Natural killer cell (primary cell): ENCODE measurements around the gene ERGIC3. TPM values are rescaled to one million over a fixed set of nuclear protein-coding genes. Genes with fewer than 3 reads are reported as not detected.

ENCODE experiments used
- ATAC-seq, 3 donors: fragments of 150-1000 bp in 2 of 3; fragments of 200-7000 bp in 1 of 3; cut with Tn5 transposase; 1 replicate in 1 of 3; 2 replicates in 2 of 3; pipeline ENCODE4 v1.10.0; 2021; ENCODE audit warnings: mild to moderate bottlenecking in 2 of 3, moderate library complexity in 2 of 3
- DNase-seq, 2 donors: peaks; one replicate each; pipeline versions ENCODE4 v3.0.0 to v3.0.0-alpha.2; 2013 to 2021; ENCODE audit warnings: mixed read lengths in 1 of 2
- H3K27ac ChIP-seq: one replicate; pipeline ENCODE4 v1.5.1; 2013; ENCODE audit warnings: mild to moderate bottlenecking, low read length
- H3K27me3 ChIP-seq: one replicate; pipeline ENCODE4 v1.6.1; 2013; ENCODE audit warnings: low read length; ENCODE audit not compliant: control insufficient read depth, insufficient read depth
- H3K36me3 ChIP-seq: one replicate; pipeline ENCODE4 v1.6.1; 2013; ENCODE audit warnings: low read length; ENCODE audit not compliant: control insufficient read depth, insufficient read depth
- H3K4me1 ChIP-seq: one replicate; pipeline ENCODE4 v1.6.1; 2013; ENCODE audit warnings: low read length; ENCODE audit not compliant: control insufficient read depth, insufficient read depth
- H3K4me3 ChIP-seq: one replicate; pipeline ENCODE4 v1.5.1; 2013; ENCODE audit warnings: low read length
- H3K9me3 ChIP-seq: one replicate; pipeline ENCODE4 v1.6.1; 2013; ENCODE audit warnings: low read length; ENCODE audit not compliant: control insufficient read depth, insufficient read depth
- H3K27ac Mint-ChIP-seq, 2 donors: one replicate each; pipeline ENCODE4 v1.8.0; 2022; ENCODE audit warnings: mild to moderate bottlenecking in 2 of 2, mixed read lengths in 2 of 2, moderate library complexity in 1 of 2
- H3K27me3 Mint-ChIP-seq, 2 donors: one replicate each; pipeline ENCODE4 v1.8.0; 2022; ENCODE audit warnings: low read depth in 2 of 2, mixed read lengths in 2 of 2
- H3K36me3 Mint-ChIP-seq: one replicate; pipeline ENCODE4 v1.8.0; 2022; ENCODE audit warnings: mixed read lengths
- H3K4me1 Mint-ChIP-seq, 2 donors: one replicate each; pipeline ENCODE4 v1.8.0; 2022; ENCODE audit warnings: mixed read lengths in 2 of 2
- H3K4me3 Mint-ChIP-seq: one replicate; pipeline ENCODE4 v1.8.0; 2022; ENCODE audit warnings: mild to moderate bottlenecking, moderate library complexity, mixed read lengths
- H3K9me3 Mint-ChIP-seq, 2 donors: one replicate each; pipeline ENCODE4 v1.8.0; 2022; ENCODE audit warnings: mixed read lengths in 2 of 2
- WGBS: methylation state at CpG from one replicate; pipeline ENCODE4 v1.1.7; 2013; ENCODE audit warnings: missing lambda C conversion rate; ENCODE audit not compliant: insufficient coverage; 5-methylcytosine and 5-hydroxymethylcytosine counted together
- intact Hi-C: fragments of 100-400 bp; cut with micrococcal nuclease; formaldehyde crosslinking; loops from one replicate; pipeline ENCODE4 v1.14.2; 2022
- total RNA-seq, 4 donors: library from RNA; stranded (reverse); fragments of 120-200 nt in 1 of 4; gene quantifications; one replicate each; pipeline versions ENCODE4 v1.2.3 to v1.2.4, GENCODE V29; 2013 to 2022
- TF ChIP-seq, protein P1 (sequence below): fragments of 200-600 bp; IDR thresholded peaks from one replicate; pipeline ENCODE4 v1.8.0; 2022; ENCODE audit warnings: antibody characterized with exemption

The ERGIC3 gene
- total RNA-seq, 3 donors from 2014 or later (not counting 1 experiment from before 2014, with no cell fraction given), result 128 to 130 (median 129) TPM

GRCh38 chr20:35529552-35529951 lies 12.3 kb upstream of the ERGIC3 start, which contains the start of gene C20orf173:
Gene C20orf173, minus strand, starts transcription at chr20:35529652. Its CDS starts 279 bp downstream, at chr20:35529373.
- Mint-ChIP-seq H3K36me3 (no peaks in the 10 kb centered on the region), H3K27me3 (no peaks in the 10 kb centered on the region), H3K4me1 (no peaks in the 10 kb centered on the region), H3K27ac (no peak within 1 kb of the TSS), H3K4me3 (no peak within 1 kb of the TSS), H3K9me3 (no peaks in the 10 kb centered on the region)
- Histone ChIP-seq H3K4me3 (no peak within 1 kb of the TSS), H3K36me3 (no peaks in the 10 kb centered on the region), H3K9me3 (no peaks in the 10 kb centered on the region), H3K27me3 (no peaks in the 10 kb centered on the region), H3K4me1 (no peaks in the 10 kb centered on the region), H3K27ac (no peak within 1 kb of the TSS)
- ATAC-seq (no peak), DNase-seq (no peak)
- TF ChIP-seq, protein P1, sequence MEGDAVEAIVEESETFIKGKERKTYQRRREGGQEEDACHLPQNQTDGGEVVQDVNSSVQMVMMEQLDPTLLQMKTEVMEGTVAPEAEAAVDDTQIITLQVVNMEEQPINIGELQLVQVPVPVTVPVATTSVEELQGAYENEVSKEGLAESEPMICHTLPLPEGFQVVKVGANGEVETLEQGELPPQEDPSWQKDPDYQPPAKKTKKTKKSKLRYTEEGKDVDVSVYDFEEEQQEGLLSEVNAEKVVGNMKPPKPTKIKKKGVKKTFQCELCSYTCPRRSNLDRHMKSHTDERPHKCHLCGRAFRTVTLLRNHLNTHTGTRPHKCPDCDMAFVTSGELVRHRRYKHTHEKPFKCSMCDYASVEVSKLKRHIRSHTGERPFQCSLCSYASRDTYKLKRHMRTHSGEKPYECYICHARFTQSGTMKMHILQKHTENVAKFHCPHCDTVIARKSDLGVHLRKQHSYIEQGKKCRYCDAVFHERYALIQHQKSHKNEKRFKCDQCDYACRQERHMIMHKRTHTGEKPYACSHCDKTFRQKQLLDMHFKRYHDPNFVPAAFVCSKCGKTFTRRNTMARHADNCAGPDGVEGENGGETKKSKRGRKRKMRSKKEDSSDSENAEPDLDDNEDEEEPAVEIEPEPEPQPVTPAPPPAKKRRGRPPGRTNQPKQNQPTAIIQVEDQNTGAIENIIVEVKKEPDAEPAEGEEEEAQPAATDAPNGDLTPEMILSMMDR, result no peak
- WGBS, result 92% methylated on average over 1 of the region's 2 CpGs
- intact Hi-C loops, result no loop called here

GRCh38 chr20:35539756-35540212 lies 2.1 kb upstream of the ERGIC3 start:
- TF ChIP-seq, protein P1, result no peak
- Mint-ChIP-seq H3K9me3 (no peaks in the 10 kb centered on the region), H3K4me1 (peaks cover 9 to 15% of the 10 kb centered on the region in 2 donors), H3K36me3 (no peaks in the 10 kb centered on the region), H3K27ac (peak overlapping the region in 1 of 2 donors; percentile 83), H3K27me3 (no peaks in the 10 kb centered on the region), H3K4me3 (peak overlapping the region; percentile 32)
- intact Hi-C loops, result loop anchor here (2.0 to 5.0 kb wide), 3 partner anchors 78 to 203 kb away; partner anchors contain the start of genes CPNE1, RBM12, RBM39 and SPAG4
- no peak overlapping the region for H3K27ac ChIP-seq
- WGBS, result 69% methylated on average over 11 of the region's 11 CpGs
- H3K4me1 ChIP-seq, result peaks cover 16% of the 10 kb centered on the region
- no peak overlapping the region for H3K4me3 ChIP-seq
- no peaks in the 10 kb centered on the region for H3K27me3 ChIP-seq
- peak; percentile 37 to 55 for DNase-seq
- peaks cover 2% of the 10 kb centered on the region for H3K36me3 ChIP-seq
- no peaks in the 10 kb centered on the region for H3K9me3 ChIP-seq
- peak; percentile 12 to 59 (median 55) for ATAC-seq

DNA sequence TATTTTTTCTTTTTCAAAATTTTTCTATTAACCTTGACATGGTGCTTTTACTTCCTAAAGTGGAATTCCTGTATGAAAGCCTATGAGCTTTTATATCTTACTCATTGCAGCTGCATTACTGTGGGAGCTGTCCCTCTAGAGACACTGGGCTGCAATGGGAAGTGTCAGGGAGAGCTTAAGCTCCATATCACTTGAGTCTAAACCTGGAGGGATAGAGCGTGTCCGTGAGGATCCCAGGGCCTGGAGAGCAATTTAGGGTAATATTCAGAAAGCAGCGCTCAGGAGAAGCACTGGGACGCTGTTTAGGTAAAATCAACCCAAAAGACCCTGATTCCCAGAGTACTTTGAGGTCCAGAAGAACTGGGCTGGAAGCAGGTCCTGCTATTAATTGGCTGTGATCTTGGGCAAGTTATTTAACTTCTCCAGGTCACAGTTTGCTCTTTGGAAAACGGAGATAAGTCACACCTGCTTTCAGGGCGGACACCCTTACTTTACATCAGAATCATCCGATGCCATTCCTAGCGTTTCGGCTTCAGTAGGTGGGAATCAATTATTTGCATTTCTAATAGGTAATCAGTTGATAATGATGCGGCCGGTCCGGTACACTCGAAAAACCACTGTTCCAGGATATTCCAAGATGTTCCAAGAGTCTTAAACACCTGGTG lies 628 bp upstream of the ERGIC3 start:
- H3K4me3 Mint-ChIP-seq, result peak overlapping the region; percentile 92
- 53% methylated on average over 13 of the region's 13 CpGs for WGBS
- H3K36me3 Mint-ChIP-seq, result no peaks in the 10 kb centered on the region
- intact Hi-C loops, result loop anchor here (2.0 to 5.0 kb wide), 3 partner anchors 76 to 201 kb away; partner anchors contain the start of genes CPNE1, RBM12, RBM39 and SPAG4
- DNase-seq (no peak), ATAC-seq (no peak)
- Histone ChIP-seq H3K27ac (no peak overlapping the region), H3K4me3 (peak overlapping the region; percentile 95), H3K9me3 (no peaks in the 10 kb centered on the region), H3K4me1 (peaks cover 16% of the 10 kb centered on the region), H3K27me3 (no peaks in the 10 kb centered on the region), H3K36me3 (peaks cover 4% of the 10 kb centered on the region)
- H3K4me1 Mint-ChIP-seq, result peaks cover 9 to 15% of the 10 kb centered on the region in 2 donors
- no peaks in the 10 kb centered on the region for H3K9me3 Mint-ChIP-seq
- TF ChIP-seq, protein P1, result no peak
- peak overlapping the region; percentile 77 to 92 for H3K27ac Mint-ChIP-seq
- no peaks in the 10 kb centered on the region for H3K27me3 Mint-ChIP-seq
